Measurements from ENCODE around the gene SIVA1.

DNA sequence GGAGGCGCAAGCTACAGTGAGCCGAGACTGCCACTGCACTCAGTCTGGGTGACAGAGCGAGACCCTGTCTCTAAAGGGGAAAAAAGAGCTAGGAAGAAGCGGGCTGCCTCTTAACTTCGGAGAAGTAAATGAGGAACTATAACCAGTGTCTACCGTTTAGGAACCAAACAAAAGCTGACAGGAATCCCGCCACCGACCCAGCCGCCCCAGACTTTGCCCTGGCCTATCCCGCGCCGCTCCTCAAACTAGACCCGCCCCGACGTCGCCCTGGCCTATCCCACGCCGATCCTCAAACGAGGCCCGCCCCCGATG, 568 bp upstream of the SIVA1 start:
- TF ChIP-seq POLR2A (IDR thresholded peaks at IDR 0.05; ENCODE audit: low read depth, low read length) = no peak
- TF ChIP-seq, protein P1, sequence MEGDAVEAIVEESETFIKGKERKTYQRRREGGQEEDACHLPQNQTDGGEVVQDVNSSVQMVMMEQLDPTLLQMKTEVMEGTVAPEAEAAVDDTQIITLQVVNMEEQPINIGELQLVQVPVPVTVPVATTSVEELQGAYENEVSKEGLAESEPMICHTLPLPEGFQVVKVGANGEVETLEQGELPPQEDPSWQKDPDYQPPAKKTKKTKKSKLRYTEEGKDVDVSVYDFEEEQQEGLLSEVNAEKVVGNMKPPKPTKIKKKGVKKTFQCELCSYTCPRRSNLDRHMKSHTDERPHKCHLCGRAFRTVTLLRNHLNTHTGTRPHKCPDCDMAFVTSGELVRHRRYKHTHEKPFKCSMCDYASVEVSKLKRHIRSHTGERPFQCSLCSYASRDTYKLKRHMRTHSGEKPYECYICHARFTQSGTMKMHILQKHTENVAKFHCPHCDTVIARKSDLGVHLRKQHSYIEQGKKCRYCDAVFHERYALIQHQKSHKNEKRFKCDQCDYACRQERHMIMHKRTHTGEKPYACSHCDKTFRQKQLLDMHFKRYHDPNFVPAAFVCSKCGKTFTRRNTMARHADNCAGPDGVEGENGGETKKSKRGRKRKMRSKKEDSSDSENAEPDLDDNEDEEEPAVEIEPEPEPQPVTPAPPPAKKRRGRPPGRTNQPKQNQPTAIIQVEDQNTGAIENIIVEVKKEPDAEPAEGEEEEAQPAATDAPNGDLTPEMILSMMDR (conservative IDR thresholded peaks at IDR 0.05; ENCODE audit: low read depth, low read length) = no peak
- no peak for TF ChIP-seq RFX5 (IDR thresholded peaks at IDR 0.05; ENCODE audit: low read depth, low read length)
- TF ChIP-seq, protein P2, sequence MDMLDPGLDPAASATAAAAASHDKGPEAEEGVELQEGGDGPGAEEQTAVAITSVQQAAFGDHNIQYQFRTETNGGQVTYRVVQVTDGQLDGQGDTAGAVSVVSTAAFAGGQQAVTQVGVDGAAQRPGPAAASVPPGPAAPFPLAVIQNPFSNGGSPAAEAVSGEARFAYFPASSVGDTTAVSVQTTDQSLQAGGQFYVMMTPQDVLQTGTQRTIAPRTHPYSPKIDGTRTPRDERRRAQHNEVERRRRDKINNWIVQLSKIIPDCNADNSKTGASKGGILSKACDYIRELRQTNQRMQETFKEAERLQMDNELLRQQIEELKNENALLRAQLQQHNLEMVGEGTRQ (IDR thresholded peaks at IDR 0.05; ENCODE audit: low read depth, low read length) = no peak
- TF ChIP-seq MAFK (IDR thresholded peaks at IDR 0.05; ENCODE audit: low read depth, low read length) = no peak
- no peak for TF ChIP-seq SMC3 (IDR thresholded peaks at IDR 0.05; ENCODE audit: low read depth, low read length)
- no peak for TF ChIP-seq RCOR1 (IDR thresholded peaks at IDR 0.05; ENCODE audit: insufficient replicate concordance, low read length)
- TF ChIP-seq BHLHE40 (IDR thresholded peaks at IDR 0.05; ENCODE audit: low read depth, low read length) = no peak
